ENCODE data around the gene RSPO4. TPM values are rescaled to one million over a fixed set of nuclear protein-coding genes. Genes with fewer than 3 reads are reported as not detected.

RSPO4 gene
- total and polyA plus RNA-seq, 2 of the 8 experiments (the other 6 are each of a cell fraction or from before 2014, with no cell fraction given), result 3.4 to 6.4 TPM

- TF ChIP-seq CHD7 (IDR thresholded peaks at IDR 0.05; ENCODE audit: insufficient replicate concordance, low read length) (no peak), CTCF (IDR thresholded peaks at IDR 0.05; ENCODE audit: control extremely low read depth in 1 of 3, insufficient read depth in 1 of 3, low read depth in 1 of 3, low read length in 3 of 3) (no peak), SIRT6 (IDR thresholded peaks at IDR 0.05; ENCODE audit: low read length) (no peak), NANOG (IDR thresholded peaks at IDR 0.05; ENCODE audit: insufficient read depth, low read depth, low read length, poor library complexity, severe bottlenecking) (no peak), HDAC6 (IDR thresholded peaks at IDR 0.05; ENCODE audit: low read depth, low read length) (no peak), TAF1 (IDR thresholded peaks at IDR 0.05; ENCODE audit: low read depth, low read length) (no peak), JUND (IDR thresholded peaks at IDR 0.05; ENCODE audit: low read length) (no peak), FOSL1 (IDR thresholded peaks at IDR 0.05; ENCODE audit: insufficient read depth, low read depth, low read length) (no peak), POU5F1 (IDR thresholded peaks at IDR 0.05; ENCODE audit: low read depth, low read length) (no peak), ZNF274 (IDR thresholded peaks at IDR 0.05; ENCODE audit: borderline replicate concordance, extremely low read depth, low read length) (no peak)
These were observed 4.6 kb downstream of the RSPO4 start (continued) for GRCh38 chr20:997486-997885.

Measured in H1 (cell line).